NCI-H2196 treated with DMSO at 0.1 percent for 48 hours (cell line): ENCODE results near the gene SLC5A1.

ENCODE experiments used
- DNase-seq: peaks from one replicate; lab custom pipeline; 2025; ENCODE audit not compliant: unreplicated experiment; lab: John Stamatoyannopoulos, UW

Gene SLC5A1

GRCh38 chr22:32042924-32043323, at the start of gene SLC5A1:
TSS of gene SLC5A1 (plus strand) at chr22:32043261. CDS start at chr22:32043282, 21 bp downstream.
- DNase-seq = peak; percentile 69

GRCh38 chr22:31995046-31995445, 48.0 kb upstream of the SLC5A1 start:
- no peak for DNase-seq

- DNase-seq = no peak
These were observed 47.3 kb upstream of the SLC5A1 start for GRCh38 chr22:31995807-31996206.

GRCh38 chr22:31998784-31999385, 44.2 kb upstream of the SLC5A1 start:
- DNase-seq = no peak

- DNase-seq = no peak
These were observed 42.9 kb upstream of the SLC5A1 start for GRCh38 chr22:32000181-32000580.

- DNase-seq = no peak
These were observed 37.6 kb upstream of the SLC5A1 start for GRCh38 chr22:32005453-32005852.

- DNase-seq = no peak
These were observed 29.9 kb upstream of the SLC5A1 start for GRCh38 chr22:32013200-32013599.

GRCh38 chr22:32016081-32016480, 27.0 kb upstream of the SLC5A1 start:
- DNase-seq = no peak

GRCh38 chr22:32018056-32018455, 25.0 kb upstream of the SLC5A1 start:
- DNase-seq = no peak

GRCh38 chr22:32020117-32020516, 22.9 kb upstream of the SLC5A1 start:
- no peak for DNase-seq

GRCh38 chr22:32021716-32022115, 21.3 kb upstream of the SLC5A1 start:
- no peak for DNase-seq

GRCh38 chr22:32023251-32023827, 19.7 kb upstream of the SLC5A1 start:
- DNase-seq = no peak

- no peak for DNase-seq
These were observed 18.3 kb upstream of the SLC5A1 start for GRCh38 chr22:32024796-32025195.

GRCh38 chr22:32030518-32031247, 12.4 kb upstream of the SLC5A1 start:
- no peak for DNase-seq

- DNase-seq = no peak
These were observed 11.6 kb upstream of the SLC5A1 start for GRCh38 chr22:32031466-32031865.

GRCh38 chr22:32034275-32034674, 8.8 kb upstream of the SLC5A1 start:
- no peak for DNase-seq

GRCh38 chr22:32037236-32037635, 5.8 kb upstream of the SLC5A1 start:
- DNase-seq = no peak

- DNase-seq = no peak
These were observed 2.6 kb upstream of the SLC5A1 start for GRCh38 chr22:32040324-32040904.

GRCh38 chr22:32043391-32043790, 330 bp downstream of the SLC5A1 start:
- no peak for DNase-seq

GRCh38 chr22:32044477-32044876, 1.4 kb downstream of the SLC5A1 start:
- DNase-seq = no peak

- DNase-seq = peak; percentile 70
These were observed 1.9 kb downstream of the SLC5A1 start for GRCh38 chr22:32044913-32045312.

GRCh38 chr22:32048069-32048468, 5.0 kb downstream of the SLC5A1 start:
- DNase-seq = no peak
